ENCODE data around the gene PRDM16. TPM values are rescaled to one million over a fixed set of nuclear protein-coding genes. Genes with fewer than 3 reads are reported as not detected.

PRDM16 gene
- total RNA-seq, 1 donor from 2014 or later = 84.2 TPM

- intact Hi-C loops (cut with DNase I) = loop anchor here (2.0 to 10.0 kb wide), 6 partner anchors 36 to 246 kb away; no protein-coding TSS in a partner anchor
- Histone ChIP-seq H3K27me3 (no peaks in the 10 kb centered on the region), H3K4me3 (peak overlapping the region; percentile 22 to 57), H3K9me3 (no peaks in the 10 kb centered on the region), H3K4me1 (peaks cover 26 to 69% of the 10 kb centered on the region in 2 donors), H3K36me3 (no peaks in the 10 kb centered on the region), H3K27ac (peak overlapping the region; percentile 98 to 99)
- peak in 1 of 2 donors; percentile 87 for DNase-seq (ENCODE audit: low spot score in 2 of 2)
- TF ChIP-seq CTCF (IDR thresholded peaks at IDR 0.05) = no peak
Measured at GRCh38 chr1:3312310-3312897, 243.4 kb downstream of the PRDM16 start.

GRCh38 chr1:3312898-3313575, 244.0 kb downstream of the PRDM16 start:
- TF ChIP-seq CTCF (IDR thresholded peaks at IDR 0.05) = no peak
- Histone ChIP-seq H3K27ac (peak overlapping the region; percentile 98 to 99), H3K4me3 (peak overlapping the region; percentile 11 to 57), H3K9me3 (no peaks in the 10 kb centered on the region), H3K27me3 (no peaks in the 10 kb centered on the region), H3K36me3 (no peaks in the 10 kb centered on the region), H3K4me1 (peaks cover 23 to 65% of the 10 kb centered on the region in 2 donors)
- intact Hi-C loops (cut with DNase I) = loop anchor here (1.0 to 10.0 kb wide), 8 partner anchors 36 to 246 kb away; no protein-coding TSS in a partner anchor
- DNase-seq (ENCODE audit: low spot score in 2 of 2) = peak; percentile 93 to 99

- Histone ChIP-seq H3K36me3 (no peaks in the 10 kb centered on the region), H3K4me1 (peaks cover 23 to 63% of the 10 kb centered on the region in 2 donors), H3K27ac (peak overlapping the region; percentile 98 to 99), H3K9me3 (no peaks in the 10 kb centered on the region), H3K4me3 (peak overlapping the region; percentile 11 to 53), H3K27me3 (no peaks in the 10 kb centered on the region)
- intact Hi-C loops (cut with DNase I) = loop anchor here (1.0 to 10.0 kb wide), 8 partner anchors 37 to 247 kb away; no protein-coding TSS in a partner anchor
- TF ChIP-seq CTCF (IDR thresholded peaks at IDR 0.05) = no peak
- peak; percentile 70 to 97 for DNase-seq (ENCODE audit: low spot score in 2 of 2)
Measured at GRCh38 chr1:3313576-3313950, 244.6 kb downstream of the PRDM16 start.

DNA sequence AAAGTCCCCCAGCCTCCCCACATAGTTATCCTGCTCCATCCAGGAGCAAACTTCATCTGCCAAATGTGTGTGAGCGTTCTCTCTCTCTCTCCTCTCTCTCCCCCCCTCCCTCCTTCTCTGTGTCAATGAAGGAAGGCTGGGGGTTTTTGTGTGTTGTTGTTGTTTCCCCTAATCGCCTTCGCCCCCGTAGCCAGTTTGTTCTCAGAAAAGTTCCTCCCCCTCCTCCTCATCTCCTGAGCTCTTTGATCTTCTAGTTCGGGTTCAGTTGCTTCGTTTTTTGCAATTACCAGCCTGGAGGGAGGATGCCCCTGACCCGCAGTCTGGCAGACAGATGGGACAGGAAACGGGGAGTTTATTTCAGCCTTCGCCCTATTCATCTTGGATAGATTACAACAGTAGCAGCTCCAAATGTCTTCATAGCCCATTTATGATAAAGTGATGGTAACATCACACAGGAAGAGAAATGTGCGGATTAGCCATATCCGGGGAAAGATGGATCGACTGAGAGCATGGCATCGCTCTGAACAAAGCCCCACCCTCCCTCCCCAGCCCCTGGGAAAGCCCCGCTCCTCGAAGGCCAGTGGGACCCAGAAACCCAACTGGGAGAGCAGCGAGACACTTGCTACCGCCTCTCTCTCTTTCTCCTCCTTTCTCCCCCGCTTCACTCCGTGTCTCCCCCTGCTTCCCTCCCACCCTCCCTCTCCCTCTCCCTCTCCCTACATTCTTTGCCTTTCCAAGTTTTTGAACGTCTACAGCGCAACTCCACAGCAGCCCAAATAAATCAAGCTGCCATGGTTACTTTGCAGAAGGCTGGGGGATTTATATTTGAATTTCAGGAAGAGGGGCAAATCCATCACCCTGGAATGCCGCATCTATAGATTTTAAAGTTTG, 245.7 kb downstream of the PRDM16 start:
- H3K4me1 ChIP-seq = peaks cover 23 to 69% of the 10 kb centered on the region in 2 donors
- H3K36me3 ChIP-seq = no peaks in the 10 kb centered on the region
- DNase-seq (ENCODE audit: low spot score in 2 of 2) = no peak
- intact Hi-C loops (cut with DNase I) = loop anchor here (2.0 to 10.0 kb wide), 3 partner anchors 83 to 230 kb away; no protein-coding TSS in a partner anchor
- H3K4me3 ChIP-seq = peak overlapping the region; percentile 11 to 53
- H3K9me3 ChIP-seq = no peaks in the 10 kb centered on the region
- no peak for TF ChIP-seq CTCF (IDR thresholded peaks at IDR 0.05)
- no peaks in the 10 kb centered on the region for H3K27me3 ChIP-seq
- peak overlapping the region; percentile 98 to 99 for H3K27ac ChIP-seq

Data from ascending aorta (tissue), 2 donors.